ENCODE data around the gene LSM14B.

The LSM14B gene

DNA sequence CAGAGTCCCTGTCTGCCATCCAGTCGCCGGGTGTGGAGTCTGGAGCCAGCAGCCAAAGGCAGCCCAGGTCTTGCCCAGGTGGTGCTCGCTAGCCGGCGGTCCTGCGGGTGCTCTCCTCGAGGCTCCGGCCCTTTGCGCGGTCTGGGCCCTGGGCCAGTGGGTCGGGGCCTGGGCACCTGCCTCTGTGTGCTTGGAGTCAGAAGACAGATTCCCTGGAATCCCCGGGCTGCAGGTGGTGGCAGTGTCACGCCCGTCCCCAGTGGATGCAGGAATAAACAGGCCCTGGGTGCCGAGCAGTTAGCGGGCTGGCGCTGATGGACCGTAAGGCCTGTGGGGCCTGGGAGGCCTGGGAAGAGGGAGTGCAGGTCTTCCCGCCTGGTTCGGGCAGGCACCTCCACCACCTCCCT, 26.6 kb downstream of the LSM14B start:
- no peak for DNase-seq

DNA sequence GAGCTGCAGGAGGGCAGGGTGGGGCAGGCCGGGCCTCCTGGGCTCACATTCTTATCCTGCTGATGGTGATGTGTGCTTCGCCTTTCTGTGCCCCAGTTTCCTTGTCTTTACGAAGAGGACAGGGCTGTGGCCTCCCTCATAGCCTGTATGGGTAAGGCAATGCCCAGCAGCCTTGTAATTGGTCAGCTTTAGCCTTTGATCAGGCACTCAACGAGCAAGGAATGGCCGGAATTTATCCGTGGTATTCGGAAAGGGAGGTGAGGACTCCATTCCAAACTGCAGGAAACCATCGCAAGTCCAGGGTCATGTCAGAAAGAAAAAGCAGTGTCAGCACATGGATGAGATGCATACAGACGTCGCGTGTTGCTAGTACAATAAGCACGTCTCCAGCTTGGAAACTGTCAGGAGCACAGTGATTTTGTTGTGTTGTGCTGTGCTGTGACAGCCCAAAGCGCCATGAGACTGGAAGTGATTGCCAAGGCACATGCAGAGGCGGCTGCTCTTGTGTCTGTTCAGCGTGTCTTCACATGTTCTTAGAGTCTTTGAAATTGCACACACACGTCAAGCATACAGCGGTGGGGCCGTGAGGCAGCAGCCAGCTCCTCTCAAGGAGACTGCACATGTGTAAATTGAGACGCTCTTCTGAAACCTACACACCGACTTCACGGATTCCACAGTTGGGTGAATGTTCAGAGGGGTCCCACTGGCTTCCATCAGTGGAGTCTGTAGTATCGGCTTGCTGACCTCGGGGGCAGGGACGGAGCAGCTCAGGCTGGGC, 27.4 kb downstream of the LSM14B start:
- no peak for DNase-seq

DNA sequence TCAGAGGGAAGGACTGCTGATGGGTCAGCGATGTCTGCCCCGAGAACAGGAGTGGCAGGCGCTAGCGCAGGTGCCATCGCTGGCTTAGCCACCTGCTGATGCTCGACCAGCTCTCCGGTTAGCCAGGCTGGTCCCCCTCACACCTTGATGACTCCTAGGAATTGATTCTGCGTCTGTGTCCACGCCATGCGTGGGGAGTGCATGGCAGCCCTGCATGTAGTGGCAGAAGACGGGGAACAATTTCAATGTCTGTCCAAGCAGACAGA, 28.0 kb downstream of the LSM14B start:
- DNase-seq, result no peak

DNA sequence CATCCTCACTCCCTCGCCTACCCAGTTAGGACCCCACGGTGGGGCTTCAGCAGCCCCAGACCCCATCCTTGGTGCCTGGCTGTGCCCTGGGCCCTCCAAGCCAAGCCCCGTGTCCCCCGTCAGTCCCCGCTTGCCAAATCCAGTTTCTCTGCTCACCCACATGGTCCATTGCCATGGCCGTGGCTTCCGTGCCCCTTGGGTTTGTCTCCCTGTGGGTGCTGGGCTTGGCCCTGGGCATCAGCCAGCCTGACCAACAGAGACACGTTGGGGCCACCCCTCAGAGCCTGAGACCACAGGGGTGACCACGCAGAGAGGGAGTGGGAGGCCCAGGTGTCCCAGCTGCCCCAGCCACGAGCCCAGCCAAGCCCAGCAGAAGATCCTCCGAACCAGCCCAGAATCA, 28.9 kb downstream of the LSM14B start:
- DNase-seq, result no peak

DNA sequence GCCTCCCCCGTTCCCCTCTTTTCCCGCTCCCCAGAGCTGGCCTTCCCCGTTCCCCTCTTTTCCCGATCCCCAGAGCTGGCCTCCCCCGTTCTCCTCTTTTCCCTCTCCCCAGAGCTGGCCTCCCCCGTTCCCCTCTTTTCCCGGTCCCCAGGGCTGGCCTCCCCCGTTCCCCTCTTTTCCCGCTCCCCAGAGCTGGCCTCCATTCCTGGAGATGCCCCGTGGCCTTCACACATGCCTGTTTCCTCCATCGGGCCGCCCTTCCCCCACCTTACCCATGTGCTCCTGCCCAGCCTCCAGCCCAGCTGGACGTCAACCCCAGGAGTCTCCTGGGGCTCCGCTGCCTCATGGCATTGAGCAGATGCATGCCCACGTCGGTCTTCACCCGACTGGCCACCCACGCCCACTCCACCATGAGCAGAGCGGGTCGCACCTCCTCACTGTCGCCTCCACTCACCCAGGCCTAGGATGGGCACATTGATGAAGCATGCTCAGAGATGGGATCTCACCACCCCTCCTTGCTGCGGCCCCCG, 29.6 kb downstream of the LSM14B start:
- DNase-seq, result no peak

DNA sequence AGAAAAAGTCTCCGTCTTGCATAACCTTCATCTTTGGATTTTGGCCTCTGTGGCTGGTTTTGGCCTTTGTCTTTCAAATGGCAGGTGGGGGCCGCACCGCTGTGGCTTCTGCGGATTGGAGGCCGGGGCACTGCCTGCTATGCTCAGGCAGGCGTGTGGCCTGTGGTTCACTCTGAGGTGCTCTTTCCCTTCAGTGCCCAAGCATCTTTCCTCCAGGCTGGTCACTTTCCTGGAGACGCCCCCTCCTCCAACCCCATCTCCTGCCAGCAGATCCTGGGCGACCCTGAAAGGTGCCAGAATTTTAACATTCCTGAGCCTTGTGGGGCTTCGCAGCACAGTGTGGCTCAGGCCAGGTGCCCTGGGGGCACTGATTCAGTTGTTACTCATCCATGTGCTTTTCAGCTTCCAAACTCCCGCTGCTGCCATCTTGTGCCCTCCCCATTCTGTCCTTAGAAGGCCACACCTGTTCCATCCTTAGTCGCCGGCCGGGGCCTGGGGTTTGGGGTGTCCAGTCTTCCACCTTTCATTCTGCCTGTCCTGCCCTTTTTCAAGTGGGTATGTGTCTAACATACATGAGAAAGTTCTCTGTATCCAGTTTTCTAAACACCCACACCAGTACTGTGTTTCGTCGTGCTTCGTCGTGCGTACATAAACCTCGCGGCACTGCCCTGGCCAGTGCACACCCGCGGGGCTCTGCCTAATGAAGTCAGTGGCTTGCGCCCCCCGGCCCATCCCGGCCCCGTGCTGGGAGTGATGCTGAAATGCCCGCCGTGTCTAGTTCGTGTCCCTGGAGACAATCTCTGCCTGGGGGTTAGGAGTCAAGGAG, 33.4 kb downstream of the LSM14B start:
- no peak for DNase-seq

DNA sequence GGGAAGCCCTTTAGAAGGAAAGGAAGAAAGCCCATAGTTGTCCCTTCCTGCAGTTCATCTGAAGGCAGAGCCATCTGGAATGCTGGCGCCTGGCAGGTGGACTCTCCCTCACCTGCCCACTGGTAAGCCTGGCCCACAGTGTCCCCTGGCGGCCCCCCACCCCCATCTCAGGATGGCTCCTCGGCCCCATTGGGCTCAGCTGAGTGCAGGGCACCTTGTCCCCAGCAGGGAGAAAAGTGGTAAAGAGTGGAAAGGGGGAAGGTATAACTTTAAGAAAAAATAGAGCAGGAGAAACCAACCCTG, 33.9 kb downstream of the LSM14B start:
- no peak for DNase-seq

DNA sequence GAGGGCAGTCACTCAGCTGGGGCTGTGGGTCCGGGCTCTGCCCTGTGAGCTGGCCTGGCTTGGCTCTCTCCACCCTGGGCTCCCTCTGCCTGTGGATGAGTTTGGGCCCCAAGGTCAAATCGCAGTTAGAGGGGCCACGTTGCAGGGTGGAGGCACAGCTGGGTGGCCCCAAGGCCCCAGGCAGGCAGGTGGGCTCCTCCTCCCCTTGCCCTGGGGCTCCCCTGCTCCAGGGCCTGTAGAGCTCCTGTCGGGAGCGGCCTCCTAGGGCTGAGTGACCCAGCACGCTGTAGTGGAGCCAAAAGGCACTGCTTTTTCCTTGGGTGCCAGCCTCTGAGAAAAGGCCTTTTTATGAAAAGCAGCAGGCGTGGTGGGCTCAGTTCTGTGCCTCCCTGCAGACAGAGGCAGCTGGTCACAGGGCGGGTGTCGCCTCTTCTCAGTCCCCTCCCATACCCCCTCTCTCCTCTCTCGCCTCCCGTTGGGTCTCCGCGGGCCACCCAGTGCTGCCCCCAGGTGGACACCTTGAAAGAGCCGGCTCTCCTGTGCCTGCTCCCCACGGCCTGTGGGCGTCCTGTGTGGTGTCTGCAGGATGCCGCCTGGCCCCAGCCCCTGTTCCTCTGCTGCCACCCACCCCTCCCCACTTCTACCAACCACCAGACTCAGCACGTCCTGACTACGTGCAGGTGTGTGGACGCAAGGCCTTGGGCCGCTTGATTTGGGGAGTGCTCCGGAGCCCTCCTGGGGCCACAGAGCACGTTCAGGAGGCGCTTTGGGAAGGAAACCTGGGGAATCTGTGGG, 34.5 kb downstream of the LSM14B start:
- peak; percentile 61 for DNase-seq

DNA sequence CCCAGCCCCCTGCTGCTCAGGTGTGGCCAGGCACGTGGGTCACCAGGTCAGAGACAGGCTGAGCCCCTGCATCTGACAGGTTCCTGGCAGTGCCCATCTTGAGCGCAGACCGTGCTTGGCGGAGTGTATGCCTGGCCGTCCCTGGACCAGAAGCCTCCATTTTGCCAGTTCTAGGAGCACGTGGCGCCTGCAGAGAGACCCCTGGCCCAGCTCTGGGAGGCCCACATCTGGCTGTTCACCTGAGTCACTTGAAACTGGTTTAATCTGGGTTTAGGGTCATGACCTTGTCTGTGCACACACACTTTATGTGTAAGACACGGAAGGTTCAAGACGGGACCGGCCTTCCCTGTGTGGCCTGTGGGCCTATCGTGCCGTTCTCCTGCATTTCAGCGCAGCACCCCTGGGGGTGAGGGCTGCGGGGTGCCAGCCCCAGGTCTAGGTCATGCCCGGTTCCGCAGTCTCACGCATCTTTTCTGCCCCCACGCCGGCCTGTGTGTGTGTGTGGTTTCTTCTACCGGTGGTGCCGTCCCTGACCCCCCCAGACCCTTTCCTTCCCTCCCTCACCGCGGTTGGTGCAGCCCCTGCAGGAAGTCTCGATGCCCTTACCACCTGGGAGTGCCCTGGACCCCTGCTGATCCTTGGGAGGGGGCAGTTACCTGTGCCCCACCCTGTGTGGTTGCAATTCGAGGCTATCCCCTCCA, 35.3 kb downstream of the LSM14B start:
- no peak for DNase-seq

DNA sequence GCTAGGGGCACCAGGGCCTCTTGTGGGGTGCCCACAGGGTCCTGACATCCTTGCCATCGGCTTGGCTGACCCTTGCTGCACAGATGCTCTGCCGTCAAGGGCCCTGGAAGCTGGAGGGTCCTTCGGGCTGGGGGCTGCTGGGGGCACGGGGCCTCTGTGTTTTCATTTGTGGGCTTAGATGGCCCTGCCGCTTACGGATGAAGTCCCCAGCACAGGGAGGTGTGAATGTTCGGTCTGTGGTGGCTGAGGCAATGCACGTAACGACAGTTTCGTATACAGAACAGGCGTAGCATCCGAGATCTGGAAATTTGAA, 35.8 kb downstream of the LSM14B start:
- DNase-seq, result no peak

DNA sequence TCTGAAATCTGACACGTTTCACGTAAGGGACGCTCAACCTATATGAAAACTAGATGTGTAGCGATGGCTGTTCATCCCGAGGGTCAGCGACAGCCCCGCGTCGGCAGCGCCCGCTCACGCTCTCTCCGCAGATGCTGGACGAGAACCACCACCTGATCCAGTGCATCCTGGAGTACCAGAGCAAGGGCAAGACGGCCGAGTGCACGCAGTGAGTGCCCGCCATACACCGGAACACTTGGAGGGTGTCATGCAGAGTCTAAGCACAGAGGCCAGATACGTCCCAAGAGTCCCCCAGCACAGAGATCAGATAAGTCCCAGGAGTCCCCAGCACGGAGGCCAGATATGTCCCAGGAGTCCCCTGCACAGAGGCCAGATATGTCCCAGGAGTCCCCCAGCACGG, 36.3 kb downstream of the LSM14B start:
- no peak for DNase-seq

DNA sequence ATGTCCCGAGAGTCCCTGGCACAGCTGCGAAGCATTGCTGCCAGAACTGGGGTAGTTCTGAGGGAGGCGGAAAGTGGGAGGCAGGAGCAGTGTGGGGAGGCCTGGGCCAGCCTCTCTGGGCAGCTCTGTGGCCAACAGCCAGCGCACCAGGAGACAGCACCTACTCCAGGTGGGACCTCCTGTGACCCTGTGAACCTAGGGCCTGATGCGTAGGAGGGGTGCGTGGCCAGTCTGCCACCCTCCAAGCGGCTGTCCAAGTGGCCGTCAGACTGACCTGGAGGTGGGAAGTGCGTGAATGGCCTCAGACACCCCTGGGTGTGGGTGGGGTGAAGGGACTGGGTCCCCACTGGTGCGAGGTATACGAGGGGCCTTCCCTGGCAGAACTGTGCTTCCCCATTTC, 36.8 kb downstream of the LSM14B start:
- no peak for DNase-seq

DNA sequence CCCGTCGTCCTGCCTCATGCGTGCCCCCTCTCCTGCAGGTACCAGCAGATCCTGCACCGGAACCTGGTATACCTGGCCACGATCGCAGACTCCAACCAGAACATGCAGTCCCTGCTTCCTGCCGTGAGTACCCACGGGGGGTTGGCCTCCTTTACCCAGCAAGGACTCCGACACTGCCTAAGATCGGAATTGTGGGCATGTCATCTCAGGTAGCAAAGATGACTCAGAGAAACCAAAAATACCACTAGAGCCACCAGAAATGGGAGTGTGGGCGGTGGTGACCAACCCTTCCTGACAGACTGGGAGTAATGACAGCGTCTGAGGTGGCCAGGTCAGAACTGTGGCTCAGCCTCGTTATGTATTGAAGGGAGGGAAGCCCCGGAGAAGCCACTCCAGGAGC, 37.6 kb downstream of the LSM14B start:
- DNase-seq, result no peak

DNA sequence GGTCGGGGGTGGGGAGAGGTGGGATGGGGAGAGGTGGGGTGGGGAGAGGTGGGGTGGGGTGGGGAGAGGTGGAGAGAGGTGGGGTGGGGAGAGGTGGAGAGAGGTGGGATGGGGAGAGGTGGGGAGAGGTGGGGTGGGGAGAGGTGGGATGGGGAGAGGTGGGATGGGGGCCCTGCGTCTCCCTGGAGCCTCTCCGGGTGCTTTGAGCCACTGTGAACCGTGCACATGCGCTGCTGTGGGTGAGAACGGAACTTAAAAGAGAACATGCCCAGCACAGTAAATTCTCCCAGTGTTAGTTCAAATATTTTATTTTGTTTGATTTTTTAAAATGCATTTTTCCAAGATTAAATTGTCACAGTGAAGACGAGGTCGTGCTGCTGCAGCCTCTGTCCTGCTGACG, 38.0 kb downstream of the LSM14B start:
- no peak for DNase-seq

DNA sequence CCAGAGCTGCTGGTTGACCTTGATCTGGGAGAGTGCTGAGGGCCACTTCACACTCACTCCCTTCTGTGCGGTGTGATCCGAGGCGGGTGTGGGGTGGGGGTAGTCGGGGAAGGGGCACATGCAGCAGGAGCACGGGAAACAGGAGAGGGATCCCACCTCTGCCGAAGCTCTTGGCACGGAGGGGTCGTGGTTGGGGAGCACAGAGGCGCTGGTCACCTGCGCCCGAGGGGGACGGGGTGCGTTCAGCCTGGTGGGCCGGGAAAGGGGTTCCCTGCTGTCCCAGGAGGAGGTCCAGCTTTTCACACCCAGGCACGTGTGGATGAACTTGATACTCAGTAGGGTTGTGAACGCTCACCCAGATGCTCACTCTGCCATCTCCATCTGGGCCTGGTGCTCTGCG, 38.6 kb downstream of the LSM14B start:
- no peak for DNase-seq

DNA sequence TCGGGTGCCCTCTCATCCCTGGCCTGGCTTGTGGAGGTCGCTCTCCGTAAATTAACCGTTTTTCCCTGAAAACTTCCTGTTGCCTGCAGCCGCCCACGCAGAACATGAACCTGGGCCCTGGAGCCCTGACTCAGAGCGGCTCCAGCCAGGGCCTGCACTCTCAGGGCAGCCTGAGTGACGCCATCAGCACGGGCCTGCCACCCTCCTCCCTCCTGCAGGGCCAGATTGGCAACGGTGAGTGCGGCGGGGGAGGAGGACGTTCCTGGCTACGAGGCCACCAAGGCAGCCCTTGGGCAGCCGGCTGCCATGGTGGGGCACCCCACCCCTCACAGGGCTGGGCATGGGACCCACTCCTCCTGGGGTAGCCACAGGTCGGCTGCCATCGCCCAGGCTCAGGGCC, 39.1 kb downstream of the LSM14B start:
- DNase-seq, result no peak

DNA sequence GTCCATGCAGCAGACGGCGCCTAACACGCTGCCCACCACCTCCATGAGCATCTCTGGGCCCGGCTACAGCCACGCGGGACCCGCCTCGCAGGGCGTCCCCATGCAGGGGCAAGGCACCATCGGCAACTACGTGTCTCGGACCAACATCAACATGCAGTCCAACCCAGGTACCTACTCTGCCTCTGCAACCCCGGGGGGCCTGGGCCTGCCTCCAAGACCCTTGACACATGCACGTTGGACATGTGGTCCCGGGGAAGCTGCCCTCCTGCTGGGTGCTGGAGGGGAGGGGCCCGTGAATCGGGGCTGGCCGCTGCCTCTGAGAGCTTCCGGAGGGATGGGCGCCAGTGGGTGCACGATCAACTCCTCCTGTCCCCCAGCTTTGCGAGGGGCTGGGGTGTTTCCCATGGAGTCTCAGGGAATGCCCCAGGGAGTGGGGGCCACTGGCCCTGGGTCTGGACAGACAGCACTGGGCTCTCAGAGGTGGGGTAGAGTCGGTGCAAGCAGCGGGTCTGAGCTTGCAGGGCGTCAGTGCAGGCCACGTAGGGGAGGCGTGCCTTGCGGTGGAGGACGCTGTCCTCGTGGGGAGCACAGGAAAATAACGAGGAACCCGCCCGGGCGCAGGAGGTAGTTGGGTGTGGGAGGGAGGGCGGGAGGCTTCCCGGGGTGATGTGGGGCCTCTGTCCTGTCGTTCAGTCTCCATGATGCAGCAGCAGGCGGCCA, 40.6 kb downstream of the LSM14B start:
- DNase-seq, result no peak

DNA sequence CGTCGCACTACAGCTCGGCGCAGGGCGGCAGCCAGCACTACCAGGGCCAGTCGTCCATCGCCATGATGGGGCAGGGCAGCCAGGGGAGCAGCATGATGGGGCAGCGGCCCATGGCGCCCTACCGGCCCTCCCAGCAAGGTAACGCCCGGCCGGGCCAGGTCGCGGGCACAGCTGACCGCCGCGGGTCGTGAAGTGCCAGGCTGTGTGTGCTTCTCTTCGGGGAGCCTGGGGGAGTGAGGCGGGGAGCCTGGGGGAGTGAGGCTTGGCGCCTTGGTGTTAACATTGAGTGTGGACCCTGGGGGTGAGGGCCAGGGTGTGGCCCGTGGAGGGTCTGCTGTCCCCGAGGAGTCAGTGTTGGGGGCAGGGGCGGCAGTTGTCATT, 41.2 kb downstream of the LSM14B start:
- no peak for DNase-seq

DNA sequence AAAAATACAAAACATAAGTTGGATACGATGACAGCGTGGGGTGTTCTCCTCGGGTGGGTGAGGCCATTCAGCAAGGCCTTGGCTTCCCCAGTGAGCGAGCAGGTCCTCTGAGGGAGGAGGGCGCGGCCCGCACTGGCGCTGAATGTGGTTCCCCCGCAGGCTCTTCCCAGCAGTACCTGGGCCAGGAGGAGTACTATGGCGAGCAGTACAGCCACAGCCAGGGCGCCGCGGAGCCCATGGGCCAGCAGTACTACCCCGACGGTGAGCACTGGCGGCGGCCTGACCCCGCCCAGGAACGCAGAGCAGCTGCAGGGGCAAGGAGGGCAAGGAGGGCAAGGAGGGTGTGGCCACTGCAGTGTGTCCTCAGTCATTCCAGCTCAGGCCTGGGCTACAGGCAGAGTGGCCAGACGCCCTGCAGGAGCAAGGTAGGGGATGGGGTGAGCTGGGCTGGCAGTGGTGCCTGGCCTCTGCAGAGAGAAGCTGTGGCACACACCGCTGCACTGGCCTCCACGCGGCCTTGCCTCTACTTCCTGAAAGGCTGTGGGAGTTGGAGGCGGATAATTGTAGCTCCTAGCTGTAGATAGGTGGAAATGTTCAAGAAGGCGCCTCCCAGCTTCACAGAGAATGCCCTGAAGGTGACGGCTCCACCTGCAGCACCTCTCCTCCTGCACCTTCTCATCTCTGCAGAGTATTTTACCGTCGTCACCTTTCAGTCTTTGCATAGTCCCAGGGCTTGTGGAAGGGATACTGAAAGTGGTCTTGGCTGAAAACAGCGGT, 41.9 kb downstream of the LSM14B start:
- no peak for DNase-seq

DNA sequence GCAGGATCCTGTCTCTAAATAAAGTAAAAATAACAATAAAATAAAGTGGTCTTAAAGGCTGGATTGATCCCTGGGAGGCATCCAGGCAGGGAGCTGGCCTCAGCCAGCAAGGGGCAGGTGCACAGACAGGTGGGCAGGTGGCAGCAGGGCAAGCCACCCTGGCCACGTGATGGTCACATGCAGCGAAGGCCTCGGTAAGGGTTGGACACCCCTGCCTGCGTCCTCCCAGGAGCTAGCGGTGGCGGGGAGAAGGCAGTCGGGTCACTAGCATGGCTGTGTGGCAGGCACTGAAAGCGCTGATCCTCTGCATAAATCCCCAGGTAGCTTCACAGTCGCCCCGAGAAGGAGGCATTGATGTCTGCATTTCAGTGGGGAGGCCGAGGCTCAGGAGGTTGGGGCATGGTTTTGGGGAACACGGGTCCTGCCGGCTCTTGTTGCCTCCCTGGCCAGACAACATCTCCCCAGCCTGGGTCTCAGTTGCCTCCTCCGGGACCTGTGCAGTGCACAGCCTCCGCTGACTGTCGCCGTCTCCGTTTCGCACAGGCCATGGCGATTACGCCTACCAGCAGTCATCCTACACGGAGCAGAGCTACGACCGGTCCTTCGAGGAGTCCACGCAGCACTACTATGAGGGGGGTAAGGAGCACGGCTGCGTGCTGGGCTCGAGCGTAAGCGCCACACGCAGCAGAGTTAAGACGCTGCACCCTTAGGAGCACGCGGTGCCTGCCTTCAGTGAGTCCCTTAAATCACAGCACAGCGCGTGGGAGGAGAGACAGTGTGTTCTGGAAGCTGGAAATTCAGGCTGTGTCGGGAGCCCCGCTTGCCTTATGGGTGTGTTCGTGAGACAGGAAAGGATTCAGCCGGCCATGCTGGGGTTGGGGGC, 42.8 kb downstream of the LSM14B start:
- no peak for DNase-seq
